Measurements from ENCODE around the gene RNF31.

Gene RNF31

GRCh38 chr14:24195186-24196070, 48.1 kb downstream of the RNF31 start, which contains the start of gene TM9SF1:
TSS of gene TM9SF1 (minus strand) at chr14:24195441. CDS start at chr14:24195019, 422 bp downstream.
- Histone ChIP-seq H3K9ac (ENCODE audit: low read depth, low read length, poor library complexity, severe bottlenecking) (peak within 1 kb of the TSS; percentile 92), H2AFZ (ENCODE audit: low read length) (peak within 1 kb of the TSS; percentile 96), H3K79me2 (ENCODE audit: insufficient read depth, low read length) (peaks cover 48% of the 10 kb centered on the region), H3K4me1 (ENCODE audit: insufficient read depth, low read length, poor library complexity, severe bottlenecking) (peaks cover 24% of the 10 kb centered on the region), H3K9me3 (ENCODE audit: insufficient read depth, low read depth, low read length) (no peaks in the 10 kb centered on the region), H3K27me3 (ENCODE audit: insufficient read depth, low read length, poor library complexity, severe bottlenecking) (no peaks in the 10 kb centered on the region), H3K9me2 (replicated peaks; ENCODE audit: low read depth, low read length) (no peaks in the 10 kb centered on the region), H4K20me1 (ENCODE audit: insufficient read depth, low read length, poor library complexity, severe bottlenecking) (no peaks in the 10 kb centered on the region), H3K4me3 (ENCODE audit: low read length, poor library complexity, severe bottlenecking) (peak within 1 kb of the TSS; percentile 92), H3K4me2 (ENCODE audit: low read depth, low read length, poor library complexity, severe bottlenecking) (peak within 1 kb of the TSS; percentile 99), H3K36me3 (ENCODE audit: insufficient read depth, low read length) (no peaks in the 10 kb centered on the region), H3F3A (ENCODE audit: low read depth) (no peaks in the 10 kb centered on the region)
- TF ChIP-seq CTCF (conservative IDR thresholded peaks at IDR 0.05; ENCODE audit: low read length): no peak
- TF ChIP-seq EZH2phosphoT487 (IDR thresholded peaks at IDR 0.05; ENCODE audit: borderline replicate concordance): no peak

- peaks cover 44% of the 10 kb centered on the region for H3K79me2 ChIP-seq (ENCODE audit: insufficient read depth, low read length)
- H3K36me3 ChIP-seq (ENCODE audit: insufficient read depth, low read length): no peaks in the 10 kb centered on the region
- peak overlapping the region; percentile 92 for H3K9ac ChIP-seq (ENCODE audit: low read depth, low read length, poor library complexity, severe bottlenecking)
- peak overlapping the region; percentile 99 for H3K4me2 ChIP-seq (ENCODE audit: low read depth, low read length, poor library complexity, severe bottlenecking)
- H3K9me2 ChIP-seq (replicated peaks; ENCODE audit: low read depth, low read length): no peaks in the 10 kb centered on the region
- no peaks in the 10 kb centered on the region for H3F3A ChIP-seq (ENCODE audit: low read depth)
- peaks cover 24% of the 10 kb centered on the region for H3K4me1 ChIP-seq (ENCODE audit: insufficient read depth, low read length, poor library complexity, severe bottlenecking)
- no peaks in the 10 kb centered on the region for H4K20me1 ChIP-seq (ENCODE audit: insufficient read depth, low read length, poor library complexity, severe bottlenecking)
- H3K27me3 ChIP-seq (ENCODE audit: insufficient read depth, low read length, poor library complexity, severe bottlenecking): no peaks in the 10 kb centered on the region
- peak overlapping the region; percentile 92 for H3K4me3 ChIP-seq (ENCODE audit: low read length, poor library complexity, severe bottlenecking)
- H3K9me3 ChIP-seq (ENCODE audit: insufficient read depth, low read depth, low read length): no peaks in the 10 kb centered on the region; the same call in 1 of the 2 replicates
- peak overlapping the region; percentile 96 for H2AFZ ChIP-seq (ENCODE audit: low read length)
- no peak for TF ChIP-seq EZH2phosphoT487 (IDR thresholded peaks at IDR 0.05; ENCODE audit: borderline replicate concordance)
Measured at GRCh38 chr14:24196071-24197055, 49.1 kb downstream of the RNF31 start.

GRCh38 chr14:24197056-24197450, 49.8 kb downstream of the RNF31 start:
- peak overlapping the region; percentile 99 for H3K4me2 ChIP-seq (ENCODE audit: low read depth, low read length, poor library complexity, severe bottlenecking)
- no peaks in the 10 kb centered on the region for H3K9me2 ChIP-seq (replicated peaks; ENCODE audit: low read depth, low read length)
- no peaks in the 10 kb centered on the region for H3F3A ChIP-seq (ENCODE audit: low read depth)
- no peaks in the 10 kb centered on the region; the same call in 1 of the 2 replicates for H3K9me3 ChIP-seq (ENCODE audit: insufficient read depth, low read depth, low read length)
- H3K9ac ChIP-seq (ENCODE audit: low read depth, low read length, poor library complexity, severe bottlenecking): peak overlapping the region; percentile 92
- no peak for TF ChIP-seq CTCF (conservative IDR thresholded peaks at IDR 0.05; ENCODE audit: low read length)
- no peak for TF ChIP-seq EZH2phosphoT487 (IDR thresholded peaks at IDR 0.05; ENCODE audit: borderline replicate concordance)
- H3K79me2 ChIP-seq (ENCODE audit: insufficient read depth, low read length): peaks cover 42% of the 10 kb centered on the region
- H3K4me1 ChIP-seq (ENCODE audit: insufficient read depth, low read length, poor library complexity, severe bottlenecking): peaks cover 24% of the 10 kb centered on the region
- peak overlapping the region; percentile 53 for H3K4me3 ChIP-seq (ENCODE audit: low read length, poor library complexity, severe bottlenecking)
- H3K27me3 ChIP-seq (ENCODE audit: insufficient read depth, low read length, poor library complexity, severe bottlenecking): no peaks in the 10 kb centered on the region
- H4K20me1 ChIP-seq (ENCODE audit: insufficient read depth, low read length, poor library complexity, severe bottlenecking): no peaks in the 10 kb centered on the region
- no peak overlapping the region for H2AFZ ChIP-seq (ENCODE audit: low read length)
- H3K36me3 ChIP-seq (ENCODE audit: insufficient read depth, low read length): no peaks in the 10 kb centered on the region

All from Loucy (cell line).